GM18520 (cell line): ENCODE measurements around the gene MPP1.

Experiments
- ATAC-seq: cut with Tn5 transposase; IDR thresholded peaks from one replicate; pipeline ENCODE4 v1.9.1; 2021; ENCODE audit not compliant: unreplicated experiment

MPP1 gene

GRCh38 chrX:154813801-154814200, 8.5 kb upstream of the MPP1 start:
- ATAC-seq: no peak

DNA sequence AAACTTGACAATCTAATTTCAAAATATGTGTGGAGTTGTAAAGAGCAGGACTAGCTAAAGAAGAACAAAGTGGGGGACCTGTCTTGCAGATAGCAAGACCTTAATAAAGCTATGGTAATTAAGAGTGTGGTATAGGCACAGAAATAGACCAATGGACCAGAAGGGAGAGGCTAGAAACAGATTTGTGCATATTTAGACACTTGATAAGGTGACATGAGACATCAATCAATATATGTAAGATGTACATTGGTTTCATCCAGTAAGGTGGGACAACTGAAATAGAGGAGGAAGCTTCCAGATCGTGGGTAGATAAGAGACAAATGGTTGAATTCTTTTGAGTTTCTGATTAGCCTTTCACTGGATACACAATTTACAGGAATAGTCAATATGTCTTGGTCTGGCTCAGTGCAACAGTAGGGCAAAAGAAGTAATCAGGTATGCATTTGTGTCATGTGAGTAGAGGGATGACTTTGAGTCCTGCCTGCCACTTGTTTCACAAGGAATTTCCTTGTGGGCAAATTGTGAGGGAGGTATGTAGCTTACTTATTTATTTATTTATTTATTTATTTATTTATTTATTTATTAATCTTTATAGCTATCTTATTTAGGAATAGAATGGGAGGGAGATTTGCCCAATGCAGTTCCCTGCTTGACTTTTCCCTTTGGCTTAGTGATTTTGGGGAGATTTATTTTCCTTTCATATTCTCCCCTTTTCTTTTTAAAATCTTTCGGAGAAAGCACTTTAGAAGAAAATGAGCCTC, 7.2 kb upstream of the MPP1 start:
- ATAC-seq: no peak

GRCh38 chrX:154809939-154810665, 4.8 kb upstream of the MPP1 start:
- ATAC-seq: no peak

DNA sequence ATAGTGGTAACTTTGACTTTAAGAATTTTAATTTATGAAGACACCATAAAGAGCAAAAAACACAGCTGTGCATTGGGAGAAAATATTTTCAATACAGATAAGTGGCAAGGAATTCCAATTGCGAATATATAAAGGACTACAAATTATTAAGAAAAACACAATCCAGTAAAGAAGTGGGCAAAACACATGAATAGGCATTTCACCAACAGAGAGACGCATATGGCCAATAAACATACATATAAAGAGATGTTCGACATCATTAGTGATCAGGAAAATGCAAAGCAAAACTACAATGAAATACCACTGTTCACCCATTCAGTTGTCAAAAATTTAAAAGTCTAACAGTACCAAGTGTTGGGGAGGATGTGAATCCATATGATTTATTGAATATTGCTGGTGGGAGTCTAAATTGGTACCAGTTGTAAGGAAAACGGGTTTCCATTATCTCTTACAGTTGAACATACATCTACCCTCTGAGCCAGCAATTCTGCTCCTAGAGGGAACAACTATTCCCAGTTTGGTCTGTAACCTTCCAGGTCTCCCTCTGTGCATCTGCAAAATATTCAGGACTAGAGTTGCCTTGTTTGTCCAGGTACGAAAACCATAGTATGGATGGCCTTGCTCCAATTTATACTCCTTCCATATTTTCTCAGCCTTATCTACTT, 1.7 kb upstream of the MPP1 start:
- no peak for ATAC-seq

DNA sequence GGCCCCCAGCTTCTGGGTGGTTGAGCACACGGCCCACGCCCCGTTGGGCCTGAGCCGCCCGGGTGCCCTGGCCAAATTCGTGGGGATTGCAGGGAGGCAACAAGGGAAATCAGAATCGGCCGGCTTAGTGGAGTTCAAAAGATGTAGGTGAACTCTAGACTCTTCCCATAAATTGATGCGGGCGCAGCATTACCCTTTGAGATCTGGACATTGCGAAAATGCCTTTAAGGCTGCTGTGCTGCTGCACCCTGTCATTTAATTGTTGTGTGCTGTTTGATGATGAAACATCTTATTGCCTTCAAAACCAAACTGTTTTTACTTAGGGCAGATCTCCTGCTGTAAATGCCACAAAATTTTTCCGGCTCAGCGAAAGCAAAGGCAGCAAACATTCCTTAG, 409 bp upstream of the MPP1 start:
- no peak for ATAC-seq

DNA sequence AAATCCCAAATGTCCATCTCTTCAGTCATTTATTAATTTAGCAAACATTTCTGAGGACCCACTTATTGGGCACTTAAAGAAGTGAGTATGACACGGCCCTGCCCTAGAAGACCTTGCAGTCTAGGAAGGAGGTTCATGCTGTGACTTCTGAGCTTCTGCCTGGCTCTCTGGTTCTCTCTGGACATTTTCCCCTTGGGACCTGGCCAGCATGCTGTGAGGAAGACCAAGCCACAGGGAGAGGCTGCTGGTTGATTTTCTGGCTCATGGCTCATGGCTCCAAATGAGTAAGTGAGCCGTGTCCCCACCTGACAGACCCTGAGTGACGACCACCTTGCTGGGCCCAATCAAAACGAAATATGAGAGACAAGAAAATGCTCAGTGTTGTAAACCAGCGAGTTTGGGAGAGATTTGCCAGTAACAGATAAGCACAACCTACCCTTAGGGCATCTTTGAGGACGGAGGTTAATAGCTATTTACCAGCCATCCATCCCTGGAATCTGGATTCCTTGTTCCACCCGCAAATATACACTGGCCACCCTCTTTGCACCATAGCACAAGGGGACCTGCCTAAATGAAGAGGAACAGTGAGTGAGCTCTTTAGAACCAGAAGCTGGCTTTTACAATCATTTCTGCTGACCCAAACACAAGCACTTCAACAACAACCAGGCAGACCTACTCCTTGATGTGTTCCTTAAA, 876 bp downstream of the MPP1 start:
- no peak for ATAC-seq

DNA sequence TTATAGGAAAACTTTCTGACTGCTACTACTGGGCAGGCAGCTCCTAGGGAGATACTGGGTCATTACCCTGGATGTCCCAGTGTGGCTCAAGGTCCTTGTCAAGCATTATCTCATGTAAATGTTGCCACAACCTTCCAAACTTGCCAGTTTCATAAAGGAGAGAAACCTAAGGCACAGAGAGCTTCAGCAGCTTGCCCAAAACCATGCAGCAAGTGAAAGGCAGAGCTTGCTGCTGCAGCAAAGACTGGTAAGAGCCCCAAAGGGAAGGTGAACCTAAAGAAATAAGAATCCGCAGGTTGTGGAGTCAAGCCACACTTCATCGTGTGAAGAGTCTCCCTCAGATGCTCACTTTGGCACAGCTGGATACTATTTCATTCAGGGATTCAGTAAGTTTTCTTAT, 2.3 kb downstream of the MPP1 start:
- no peak for ATAC-seq

DNA sequence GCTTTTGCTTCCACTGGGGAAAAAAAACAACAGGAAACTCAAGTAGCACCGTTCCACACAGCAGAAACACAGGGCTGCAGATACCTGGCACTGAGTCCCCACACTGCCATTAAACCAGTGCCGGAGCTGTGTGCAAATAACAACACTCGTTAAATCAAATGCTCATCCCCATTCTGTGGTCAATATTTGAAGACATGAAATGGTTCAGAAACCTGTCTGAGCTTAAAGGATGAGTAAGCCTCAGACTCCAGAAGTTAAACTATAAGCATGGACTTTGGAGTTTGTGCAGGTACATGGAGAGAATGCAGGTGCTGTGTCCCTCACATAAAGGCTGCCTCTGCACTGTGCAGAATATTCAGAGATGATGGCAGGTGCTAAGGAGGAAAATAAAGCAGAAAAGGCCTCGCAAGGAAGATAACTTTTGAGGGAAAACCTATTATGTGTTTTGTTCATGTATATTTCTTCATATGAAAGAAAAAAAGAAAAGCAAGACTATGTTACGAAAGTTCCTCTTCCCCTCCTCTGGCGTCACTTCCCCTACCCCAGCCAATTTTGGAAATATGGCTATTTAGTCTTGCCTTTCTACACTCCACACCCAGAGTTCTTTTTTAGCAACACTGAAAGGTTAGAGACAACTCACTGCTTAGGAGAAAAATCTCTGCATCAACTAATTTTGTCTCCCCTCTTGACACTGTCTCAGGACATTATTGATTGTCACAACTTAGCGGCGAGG, 4.6 kb downstream of the MPP1 start:
- ATAC-seq: no peak

DNA sequence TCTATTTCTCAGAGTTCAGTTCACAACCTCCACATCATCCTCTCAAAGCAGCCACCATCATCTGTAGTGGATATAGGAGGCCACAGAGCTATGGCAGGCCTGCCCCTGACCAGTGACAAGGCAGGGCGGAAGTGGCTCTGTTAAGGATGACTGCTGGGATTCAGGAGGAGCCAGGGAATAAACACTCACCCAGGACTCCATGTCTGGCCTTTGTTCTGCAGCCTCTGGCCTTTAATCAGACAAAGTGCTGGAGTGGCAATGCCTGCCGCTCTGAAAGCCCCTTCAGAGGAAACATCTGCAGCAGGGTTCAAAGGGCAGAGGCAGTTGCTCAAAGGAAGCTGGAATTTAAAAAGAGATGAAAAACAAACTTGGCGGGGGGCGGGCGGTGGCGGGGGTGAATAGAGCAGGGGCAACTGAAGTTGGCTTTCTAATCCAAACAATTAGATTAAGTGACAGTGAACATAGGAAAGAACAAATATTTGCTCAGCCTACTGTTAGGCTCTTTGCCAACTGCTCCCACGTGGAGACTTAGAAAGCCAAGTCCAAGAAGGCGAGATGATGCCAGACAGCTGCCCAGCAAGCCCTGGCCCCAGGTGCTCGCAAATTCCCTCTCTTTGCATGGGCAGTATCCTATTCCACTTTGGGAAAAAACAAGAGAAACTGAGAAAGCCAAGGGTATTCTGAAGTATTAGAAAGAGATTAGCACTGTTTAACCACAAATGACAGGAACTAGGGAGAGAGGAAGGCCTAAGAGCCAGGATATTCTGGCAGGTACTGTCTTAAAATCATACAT, 5.5 kb downstream of the MPP1 start:
- ATAC-seq: no peak

DNA sequence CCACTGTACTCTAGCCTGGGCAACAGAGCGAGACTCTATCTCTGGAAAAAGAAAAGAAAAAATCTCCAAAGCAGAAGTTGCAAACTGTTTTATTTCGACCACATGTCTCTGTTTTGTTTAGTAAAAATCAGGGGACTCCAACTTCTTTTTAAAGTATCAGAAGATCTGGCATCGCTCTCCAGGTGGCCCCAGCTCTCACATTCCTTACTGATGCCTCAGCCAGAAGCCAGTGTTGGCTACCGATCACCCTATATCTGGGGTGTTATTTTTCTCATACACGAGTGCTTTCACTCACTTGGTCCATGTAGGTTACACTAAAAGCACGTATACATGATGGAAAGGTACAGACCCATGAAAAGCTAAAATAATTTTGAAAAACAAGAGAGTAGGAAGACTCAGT, 8.3 kb downstream of the MPP1 start:
- ATAC-seq: no peak

GRCh38 chrX:154795016-154795415, 10.3 kb downstream of the MPP1 start:
- no peak for ATAC-seq

- no peak for ATAC-seq
Measured at GRCh38 chrX:154793084-154793795, 12.0 kb downstream of the MPP1 start.

GRCh38 chrX:154791939-154792338, 13.3 kb downstream of the MPP1 start:
- ATAC-seq: no peak

GRCh38 chrX:154791467-154791866, 13.8 kb downstream of the MPP1 start:
- no peak for ATAC-seq

DNA sequence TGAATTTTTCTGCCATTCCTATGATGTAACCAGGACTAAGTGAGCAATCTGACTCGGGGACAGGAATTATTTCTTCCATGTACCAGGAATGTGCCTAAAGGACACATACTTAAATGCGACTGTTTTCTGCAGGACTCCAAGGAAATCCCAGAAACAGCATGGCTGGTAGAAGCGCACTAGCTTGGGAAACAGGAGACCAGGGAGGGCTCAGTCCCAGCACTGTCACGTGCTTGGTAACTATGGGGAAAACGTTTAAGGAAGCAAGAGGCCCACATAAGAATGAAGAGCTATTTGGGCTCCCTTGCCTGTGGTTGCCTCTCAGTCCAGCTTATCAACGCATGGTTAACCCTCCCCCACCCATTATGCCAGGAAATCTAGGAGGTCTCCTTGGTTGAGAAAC, 19.6 kb downstream of the MPP1 start:
- ATAC-seq: no peak

DNA sequence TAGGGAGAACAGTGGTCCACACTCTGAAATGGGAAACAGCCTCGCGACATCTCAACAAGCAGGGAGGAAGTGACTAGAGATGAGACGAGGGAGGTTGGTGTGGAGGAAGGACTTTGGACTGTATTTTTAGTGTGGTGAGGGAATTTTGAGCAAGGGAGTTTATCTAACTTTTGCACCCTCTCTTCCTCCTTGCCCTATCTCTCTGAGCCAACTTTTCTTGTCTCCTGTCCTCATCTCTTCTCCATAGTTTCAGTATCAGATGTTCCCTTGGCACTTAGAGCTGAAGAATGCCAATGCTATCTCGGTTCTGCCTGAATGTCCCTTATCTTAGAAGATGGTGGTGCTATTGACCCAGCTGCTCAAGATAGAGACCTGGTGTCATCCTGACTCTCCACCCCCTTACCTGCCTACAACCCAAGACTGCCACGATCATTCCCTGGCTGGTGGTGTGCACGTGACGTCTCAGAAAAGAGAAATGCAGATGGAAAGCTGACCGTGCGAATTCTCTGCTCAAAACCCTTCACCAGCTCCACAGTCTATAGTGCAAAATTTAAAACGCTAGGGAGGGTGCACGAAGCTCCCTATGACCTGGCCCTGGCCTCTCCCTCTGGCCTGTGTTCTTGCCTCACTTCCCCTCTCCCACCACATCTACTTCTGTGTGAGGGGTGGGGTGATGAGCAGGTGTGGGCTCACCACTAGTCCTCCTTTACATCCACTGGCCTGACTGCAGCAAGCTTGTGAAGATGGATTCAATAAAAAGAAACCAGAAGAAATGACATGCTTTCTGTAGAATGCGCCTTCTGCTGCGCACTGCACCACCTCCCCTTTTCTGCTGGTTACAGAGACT, 20.9 kb downstream of the MPP1 start:
- no peak for ATAC-seq

GRCh38 chrX:154780968-154781367, 24.3 kb downstream of the MPP1 start:
- no peak for ATAC-seq

DNA sequence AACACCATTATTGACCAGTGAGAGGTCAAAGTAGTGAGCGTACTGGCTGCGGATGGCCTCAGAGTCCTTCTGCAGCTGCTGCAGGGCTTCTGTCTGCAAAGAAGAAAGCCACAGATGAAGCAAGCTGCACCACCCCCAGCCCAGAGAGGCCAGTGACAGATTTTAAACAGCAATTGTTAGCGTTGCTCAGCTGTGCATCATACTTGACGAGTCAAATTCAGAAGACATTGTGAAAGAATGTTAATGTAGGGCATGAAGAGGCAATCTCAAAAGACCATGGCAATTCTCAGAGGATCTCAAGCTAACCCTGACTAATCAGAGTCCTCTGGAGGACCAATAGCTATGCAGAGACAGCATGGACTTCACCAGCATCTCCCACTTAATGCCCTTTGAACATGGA, 26.0 kb downstream of the MPP1 start:
- no peak for ATAC-seq

DNA sequence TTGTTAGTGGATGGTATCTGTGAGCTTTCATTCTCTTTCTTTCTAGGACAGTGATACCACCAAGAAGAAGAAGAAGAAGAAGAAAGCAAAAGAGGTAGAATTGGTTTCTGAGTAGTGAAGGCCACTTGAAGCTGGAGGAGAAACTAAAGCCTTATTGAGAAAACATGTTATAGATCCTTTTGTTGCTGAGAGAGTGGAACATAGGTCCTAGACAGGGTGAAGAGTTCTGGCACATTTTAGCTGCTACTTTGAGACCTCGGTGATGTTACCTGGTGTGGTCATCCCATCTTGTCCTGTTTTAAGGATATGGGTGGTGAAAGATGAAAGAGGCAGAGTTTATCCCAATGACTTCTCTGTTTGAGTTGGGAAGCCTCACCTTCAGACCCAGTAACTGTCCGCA, 28.5 kb downstream of the MPP1 start:
- no peak for ATAC-seq
